Measurements from ENCODE around the gene CBFA2T2.
"Not testable (repeated sequence)": the region's sequence is repeated elsewhere in the genome, so short reads cannot be mapped to it uniquely, and the experiment has no call there.

Gene CBFA2T2

DNA sequence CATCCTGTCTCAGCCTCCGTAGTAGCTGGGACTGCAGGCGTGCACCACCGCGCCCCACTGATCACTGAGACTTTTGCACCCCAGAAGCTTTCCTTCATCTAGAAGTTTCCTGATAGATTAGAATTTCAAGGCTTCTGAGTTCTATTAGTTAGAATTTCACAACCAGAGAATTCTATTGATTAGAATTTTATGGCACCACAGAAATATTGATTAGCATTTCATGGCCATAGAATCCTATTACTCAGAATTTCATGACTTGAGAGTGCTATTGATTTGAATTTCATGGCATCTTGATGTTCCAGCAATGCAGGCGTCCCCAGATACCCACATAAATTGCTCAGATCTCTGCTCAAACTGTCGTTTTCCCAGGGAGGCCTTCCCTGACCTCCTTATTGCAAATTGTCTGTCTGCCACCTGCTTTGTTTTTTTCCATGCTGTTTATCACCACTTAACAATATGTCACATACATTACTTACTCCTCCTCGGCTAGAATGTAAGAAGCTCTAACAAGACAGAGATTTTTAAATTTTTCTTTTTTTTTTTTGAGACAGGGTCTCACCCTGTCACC lies 16.9 kb upstream of the CBFA2T2 start:
- DNase-seq: no peak

DNA sequence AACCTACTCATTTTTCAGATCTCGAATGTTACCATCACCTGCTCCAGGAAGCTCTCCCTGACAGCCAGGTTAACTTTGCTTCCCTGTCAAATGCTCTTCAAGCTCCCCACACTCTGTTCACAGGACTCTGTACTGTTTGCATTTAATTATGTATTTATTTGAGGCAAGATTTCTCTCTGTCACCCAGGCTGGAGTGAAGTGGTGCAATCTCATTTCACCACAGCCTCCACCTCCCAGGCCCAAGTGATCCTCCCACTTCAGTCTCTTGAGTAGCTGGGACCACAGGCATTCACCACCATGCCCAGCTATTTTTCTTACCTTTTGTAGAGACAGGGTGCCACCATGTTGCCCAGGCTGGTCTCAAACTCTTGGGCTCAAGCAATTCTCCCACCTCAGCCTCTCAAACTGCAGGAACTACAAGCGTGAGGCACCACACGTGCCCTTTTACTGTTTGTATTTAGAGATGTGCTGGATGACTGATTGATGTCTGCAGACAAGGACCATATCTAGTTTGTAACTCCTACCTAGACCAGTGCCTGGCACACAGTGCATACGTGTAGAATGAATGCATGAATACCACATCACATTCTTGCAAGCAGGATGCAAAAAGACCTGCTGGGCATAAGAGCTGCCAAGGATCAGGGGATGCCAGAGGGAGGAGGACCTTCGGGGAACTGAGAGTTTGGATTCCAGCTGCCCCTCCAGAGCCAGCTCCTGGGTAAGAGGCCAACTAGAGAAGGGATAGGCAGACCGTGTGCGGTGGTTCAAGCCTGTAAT lies 15.6 kb upstream of the CBFA2T2 start:
- no peak for DNase-seq

DNA sequence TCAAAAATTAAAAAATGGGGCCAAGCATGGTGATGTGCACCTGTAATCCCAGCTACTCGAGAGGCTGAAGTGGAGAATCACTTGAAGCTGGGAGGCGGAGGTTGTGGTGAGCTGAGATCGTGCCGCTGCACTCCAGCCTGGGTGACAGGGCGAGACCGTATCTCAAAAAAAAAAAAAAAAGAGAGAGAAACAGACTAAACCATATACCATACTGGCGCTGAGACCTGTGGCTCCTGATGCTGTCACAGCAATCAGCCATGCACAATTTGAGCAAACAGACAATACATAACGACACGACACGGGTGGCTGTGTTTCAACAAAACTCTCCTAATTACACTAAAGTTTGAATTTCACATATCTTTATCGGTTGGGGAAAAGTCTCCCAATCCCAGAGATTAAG lies 14.9 kb upstream of the CBFA2T2 start:
- DNase-seq: no peak

DNA sequence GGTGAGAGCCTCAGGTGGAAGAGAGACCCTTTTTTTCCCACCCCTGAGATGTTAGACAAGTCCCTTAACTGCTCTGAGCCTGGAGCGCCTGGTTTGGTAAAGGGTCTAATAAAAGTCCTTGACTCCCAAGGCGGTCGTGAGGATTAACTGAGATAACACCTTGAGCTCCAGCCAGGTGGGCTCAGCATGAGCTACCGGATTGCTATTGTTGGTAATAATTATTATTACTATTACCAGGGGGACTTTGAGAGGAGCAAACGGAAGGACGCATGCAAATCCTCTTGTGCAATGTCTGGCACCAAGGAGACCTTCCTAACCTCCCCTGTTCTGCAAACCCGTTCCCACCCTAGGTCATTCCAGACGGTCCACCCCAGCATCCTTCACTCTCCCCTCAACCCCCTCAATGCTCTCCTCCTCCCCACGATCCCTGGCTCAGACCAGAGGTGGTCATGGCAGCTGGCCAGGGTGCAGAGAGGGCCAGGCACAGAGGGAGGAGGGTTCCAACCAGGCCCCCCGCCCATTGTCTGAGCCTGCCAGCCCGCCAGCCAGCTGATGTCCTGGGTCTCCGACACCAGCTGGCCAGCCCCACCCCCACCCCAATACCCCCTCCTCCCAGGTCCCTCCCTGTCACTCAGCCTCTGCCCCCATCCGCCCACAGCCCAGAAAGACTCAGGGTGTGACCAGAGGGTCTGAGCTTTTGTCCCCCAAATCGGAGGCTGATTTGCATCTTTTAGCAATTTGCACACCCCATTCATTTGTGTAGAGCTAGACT lies 14.3 kb upstream of the CBFA2T2 start:
- no peak for DNase-seq

DNA sequence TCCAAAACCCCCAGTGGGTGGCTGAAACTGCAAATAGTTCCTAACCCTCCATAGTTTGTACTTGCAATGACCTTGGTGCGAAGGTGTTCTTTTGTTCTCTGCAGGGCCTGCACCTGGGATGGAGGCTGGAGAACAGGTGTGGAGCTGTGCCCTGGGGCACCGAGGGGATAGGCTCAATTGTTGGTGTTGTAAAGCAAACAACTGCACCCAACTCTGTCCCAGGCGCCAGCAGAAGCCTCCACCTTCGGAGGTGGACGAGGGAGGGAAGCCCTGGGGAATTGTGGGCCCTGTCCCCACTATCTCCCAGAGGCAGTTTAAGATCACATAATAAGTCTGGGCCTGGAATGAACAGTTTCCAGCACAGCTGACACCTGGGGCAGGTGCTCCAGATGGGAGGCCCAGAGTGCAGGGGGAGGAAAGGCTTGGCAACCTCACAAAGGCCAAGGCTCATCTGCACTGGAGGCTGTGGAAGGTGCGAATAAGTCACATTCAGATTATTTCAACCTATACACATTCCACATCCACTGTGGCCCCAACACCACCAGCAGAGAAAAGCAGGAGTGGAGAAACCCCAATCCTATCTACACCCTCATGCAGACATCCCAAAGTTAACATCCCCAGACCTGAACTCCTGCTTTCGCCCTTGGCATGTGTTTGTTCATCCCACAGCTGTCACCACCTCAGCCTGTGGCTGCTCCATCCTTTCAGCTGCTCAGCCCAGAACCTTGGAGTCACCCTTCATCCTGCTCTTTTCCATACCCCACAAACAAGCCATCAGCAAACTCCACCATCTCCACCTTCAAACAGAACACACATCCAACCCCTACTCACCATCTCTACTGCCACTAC lies 12.3 kb upstream of the CBFA2T2 start:
- no peak for DNase-seq

DNA sequence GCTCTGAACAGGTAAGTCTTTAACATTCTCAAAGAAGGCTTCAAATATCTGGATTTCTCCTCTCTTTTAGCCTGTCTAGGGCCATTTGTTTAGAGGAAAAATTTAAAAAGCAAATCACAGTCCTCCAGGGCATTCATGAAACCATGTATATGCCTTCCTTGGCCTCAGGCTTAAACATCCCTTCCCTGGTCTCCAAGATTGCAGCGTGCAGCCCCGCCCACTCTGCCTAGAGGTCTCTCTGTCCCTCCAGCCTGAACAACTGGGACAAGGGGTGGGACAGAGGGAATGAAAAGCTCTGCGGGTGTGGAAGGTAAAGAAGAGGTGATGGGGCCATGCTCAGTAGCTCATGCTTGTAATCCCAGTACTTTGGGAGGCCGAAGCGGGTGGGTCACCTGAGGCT lies 9.8 kb upstream of the CBFA2T2 start:
- DNase-seq: no peak

DNA sequence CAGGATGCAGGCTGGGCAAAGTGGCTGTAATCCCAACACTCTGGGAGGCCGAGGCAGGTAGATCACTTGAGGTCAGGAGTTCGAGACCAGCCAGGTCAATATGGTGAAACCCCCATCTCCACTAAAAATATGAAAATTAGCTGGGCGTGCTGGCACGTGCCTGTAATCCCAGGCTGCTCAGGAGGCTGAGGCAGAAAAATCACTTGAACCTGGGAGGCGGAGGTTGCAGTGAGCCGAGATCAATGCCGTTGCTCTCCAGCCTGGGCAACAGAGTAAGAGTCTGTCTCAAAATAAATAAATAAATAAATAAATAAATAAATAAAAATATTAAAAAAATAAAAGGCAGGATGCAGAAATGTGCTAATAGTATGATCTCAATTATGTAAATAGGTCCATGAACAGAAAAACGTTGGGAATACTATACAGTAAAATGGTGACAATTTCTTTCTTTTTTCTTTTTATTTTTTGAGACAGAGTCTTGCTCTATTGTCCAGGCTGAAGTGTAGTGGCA lies 8.4 kb upstream of the CBFA2T2 start:
- DNase-seq: no peak

DNA sequence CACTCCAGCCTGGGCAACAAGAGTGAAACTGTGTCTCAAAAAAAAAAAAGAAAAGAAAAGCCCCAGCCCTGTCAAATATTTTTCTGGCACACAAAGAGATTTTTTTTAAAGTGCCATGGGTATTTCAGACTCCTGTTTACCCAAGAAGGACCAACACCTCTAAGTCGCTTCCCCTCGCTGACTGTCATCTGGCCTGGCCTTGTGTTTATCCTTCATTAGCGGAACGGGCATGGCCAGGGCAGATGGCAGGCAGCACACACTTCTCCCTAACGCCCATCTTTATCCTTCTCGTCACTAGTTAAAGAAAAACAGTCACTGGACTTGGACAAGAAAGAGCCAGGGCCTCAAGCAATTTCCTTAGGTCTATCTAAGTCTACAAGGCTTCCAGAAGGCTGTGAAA lies 7.3 kb upstream of the CBFA2T2 start:
- no peak for DNase-seq

DNA sequence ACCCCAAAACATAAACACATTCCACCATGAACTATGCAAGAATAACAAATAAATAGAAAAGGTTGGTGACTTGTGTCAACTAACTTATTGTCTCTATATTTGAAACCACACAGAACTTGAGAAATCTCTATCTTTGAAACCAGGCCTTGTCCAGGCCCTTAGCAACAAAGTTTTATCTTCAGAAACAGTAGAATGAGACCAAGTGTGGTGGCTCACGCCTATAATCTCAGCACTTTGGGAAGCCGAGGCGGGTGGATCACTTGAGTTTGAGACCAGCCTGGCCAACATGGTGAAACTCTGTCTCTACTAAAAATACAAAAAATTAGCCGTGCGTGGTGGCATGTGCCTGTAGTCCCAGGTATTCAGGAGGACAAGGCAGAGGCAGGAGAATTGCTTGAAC lies 6.7 kb upstream of the CBFA2T2 start:
- DNase-seq: not testable (repeated sequence)

DNA sequence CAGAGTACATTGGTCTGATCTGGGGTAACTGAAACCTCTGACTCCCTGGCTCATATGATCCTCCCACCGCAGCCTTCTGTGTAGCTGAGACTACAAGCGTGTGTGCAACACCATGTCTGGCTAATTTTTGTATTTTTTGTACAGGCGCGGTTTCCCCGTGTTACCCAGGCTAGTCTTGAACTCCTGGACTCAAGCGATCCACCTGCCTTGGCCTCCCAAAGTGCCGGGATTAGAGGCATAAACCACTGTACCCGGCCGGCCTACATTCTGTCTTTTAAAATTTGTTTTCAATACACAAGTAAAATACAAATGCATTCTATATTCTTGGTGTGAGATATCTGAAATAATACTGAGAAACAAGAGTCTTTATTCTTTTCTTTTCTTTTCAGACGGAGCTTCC lies 1.7 kb upstream of the CBFA2T2 start:
- no peak for DNase-seq

DNA sequence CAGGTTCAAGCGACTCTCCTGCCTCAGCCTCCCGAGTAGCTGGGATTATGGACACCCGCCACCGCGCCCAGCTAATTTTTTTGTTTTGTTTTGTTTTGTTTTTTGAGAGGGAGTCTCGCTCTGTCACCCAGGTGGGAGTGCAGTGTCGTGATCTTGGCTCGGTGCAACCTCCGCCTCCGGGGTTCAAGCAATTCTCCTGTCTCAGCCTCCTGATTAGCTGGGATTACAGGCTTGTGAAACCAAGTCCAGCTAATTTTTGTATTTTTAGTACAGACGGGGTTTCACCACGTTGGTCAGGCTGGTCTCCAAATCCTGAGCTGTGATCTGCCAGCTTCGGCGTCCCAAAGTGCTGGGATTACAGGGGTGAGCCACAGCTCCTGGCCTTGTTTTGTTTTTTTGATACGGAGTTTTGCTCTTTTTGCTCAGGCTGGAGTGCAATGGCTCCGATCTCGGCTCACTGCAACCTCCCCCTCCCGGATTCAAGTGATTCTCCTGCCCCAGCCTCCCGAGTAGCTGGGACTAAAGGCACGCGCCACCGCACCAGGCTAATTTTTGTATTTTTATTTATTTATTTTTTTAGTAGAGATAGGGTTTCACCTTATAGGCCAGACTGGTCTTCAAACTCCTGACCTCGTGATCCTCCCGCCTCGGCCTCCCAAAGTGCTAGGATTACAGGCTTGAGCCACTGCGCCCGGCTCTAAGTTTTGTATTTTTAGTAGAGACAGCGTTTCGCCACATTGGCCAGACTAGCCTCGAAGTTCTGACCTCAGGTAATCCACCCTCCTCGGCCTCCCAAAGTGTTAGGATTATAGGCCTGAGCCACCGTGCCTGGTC lies 1.0 kb upstream of the CBFA2T2 start:
- not testable (repeated sequence) for DNase-seq

DNA sequence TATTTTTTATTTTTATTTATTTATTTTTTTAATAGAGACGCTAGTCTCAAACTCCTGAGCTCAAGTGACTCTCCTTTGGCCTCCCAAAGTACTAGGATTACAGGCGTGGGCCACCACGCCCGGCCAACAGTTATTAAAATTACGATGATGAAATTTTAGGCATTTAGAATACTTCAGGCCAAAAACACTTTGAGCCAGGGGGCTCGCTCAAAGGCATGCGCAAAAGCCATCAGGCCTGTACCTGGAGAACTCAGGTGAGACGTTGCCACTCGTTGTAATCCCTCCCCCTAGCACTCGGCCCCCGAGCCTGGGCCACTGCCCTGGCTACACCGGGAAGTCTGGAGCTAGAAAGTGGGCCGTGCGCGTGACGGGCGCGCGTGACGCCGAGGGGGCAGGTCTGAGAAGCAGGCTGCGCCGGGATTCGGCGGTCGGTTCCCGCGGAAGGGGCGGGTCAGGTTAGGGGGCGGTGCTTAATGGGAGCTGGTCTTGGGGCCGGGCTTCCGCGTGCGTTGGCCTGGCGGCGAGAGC lies 337 bp upstream of the CBFA2T2 start:
- peak; percentile 99 for DNase-seq

DNA sequence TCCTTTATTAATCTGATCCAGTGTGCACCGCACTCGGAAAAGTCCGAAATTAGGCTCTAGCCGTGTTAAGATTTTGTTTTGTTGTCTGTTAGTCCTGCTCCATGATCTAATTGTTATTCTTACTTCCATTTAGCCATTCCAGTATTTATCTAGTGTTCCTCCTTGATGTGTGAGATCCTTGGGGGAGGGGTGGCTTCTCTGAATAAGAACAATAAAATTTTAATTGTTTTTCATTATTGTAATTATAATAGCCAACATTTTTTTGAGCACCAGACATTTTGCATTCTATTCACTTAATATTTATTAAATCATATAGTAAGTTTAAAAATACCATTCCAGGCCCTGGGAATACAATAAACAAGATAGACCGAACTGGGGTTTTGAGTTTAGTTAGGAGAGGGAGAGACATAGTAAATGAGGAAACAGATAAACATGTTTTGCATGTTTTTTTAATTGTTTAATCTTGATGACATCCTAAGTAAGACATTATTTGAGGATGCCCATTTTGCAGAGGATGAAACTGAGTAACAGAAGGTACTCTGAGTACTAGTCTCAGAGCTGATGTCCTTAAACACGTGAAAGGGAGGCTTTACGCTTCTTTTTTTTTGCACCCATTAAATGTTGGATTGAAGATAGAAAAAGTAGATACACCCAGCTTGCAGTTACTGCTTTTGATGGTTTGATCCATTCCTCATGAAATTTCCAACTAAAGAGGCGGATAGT lies 1.2 kb downstream of the CBFA2T2 start:
- DNase-seq: no peak

DNA sequence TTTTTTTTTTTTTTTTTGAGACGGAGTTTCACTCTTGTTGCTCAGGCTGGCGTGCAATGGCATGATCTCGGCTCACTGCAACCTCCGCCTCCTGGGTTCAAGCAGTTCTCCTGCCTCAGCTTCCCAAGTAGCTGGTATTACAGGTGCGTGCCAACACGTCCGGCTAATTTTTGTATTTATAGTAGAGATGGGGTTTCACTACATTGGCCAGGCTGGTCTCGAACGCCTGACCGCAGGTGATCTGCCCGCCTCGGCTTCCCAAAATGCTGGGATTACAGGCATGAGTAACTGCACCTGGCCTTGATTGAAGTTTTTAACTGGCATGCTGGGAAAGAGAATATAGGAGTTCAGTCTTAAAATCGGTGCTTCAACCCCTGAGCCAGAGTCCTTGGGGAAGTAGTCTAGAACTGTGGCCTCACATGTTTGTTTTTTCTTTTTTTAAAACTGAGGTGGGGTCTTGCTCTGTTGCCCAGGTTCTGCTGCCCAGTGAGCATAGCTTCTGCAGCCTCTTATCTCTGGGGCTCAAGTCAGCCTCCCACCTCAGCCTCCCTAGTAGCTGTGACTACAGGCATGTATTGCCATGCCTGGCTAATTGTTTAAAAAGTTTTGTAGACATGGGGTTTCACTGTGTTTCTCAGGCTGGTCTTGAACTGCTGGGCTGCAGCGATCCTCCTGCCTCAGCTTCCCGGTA lies 3.3 kb downstream of the CBFA2T2 start:
- no peak for DNase-seq

DNA sequence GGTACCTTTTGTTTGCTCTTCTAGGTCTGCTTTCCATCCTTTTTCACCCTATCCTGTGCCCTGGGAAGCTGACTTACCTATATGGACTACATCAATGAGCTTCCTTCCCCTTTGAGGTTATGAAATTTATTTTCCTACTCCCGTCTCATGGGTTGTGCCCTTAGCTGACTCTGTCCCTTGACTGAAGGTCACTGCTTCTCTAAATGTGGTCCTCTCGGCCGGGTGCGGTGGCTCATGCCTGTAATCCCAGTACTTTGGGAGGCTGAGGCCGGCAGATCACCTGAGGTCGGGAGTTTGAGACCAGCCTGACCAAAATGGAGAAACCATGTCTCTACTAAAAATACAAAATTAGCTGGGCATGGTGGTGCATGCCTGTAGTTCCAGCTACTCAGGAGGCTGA lies 6.9 kb downstream of the CBFA2T2 start:
- not testable (repeated sequence) for DNase-seq

DNA sequence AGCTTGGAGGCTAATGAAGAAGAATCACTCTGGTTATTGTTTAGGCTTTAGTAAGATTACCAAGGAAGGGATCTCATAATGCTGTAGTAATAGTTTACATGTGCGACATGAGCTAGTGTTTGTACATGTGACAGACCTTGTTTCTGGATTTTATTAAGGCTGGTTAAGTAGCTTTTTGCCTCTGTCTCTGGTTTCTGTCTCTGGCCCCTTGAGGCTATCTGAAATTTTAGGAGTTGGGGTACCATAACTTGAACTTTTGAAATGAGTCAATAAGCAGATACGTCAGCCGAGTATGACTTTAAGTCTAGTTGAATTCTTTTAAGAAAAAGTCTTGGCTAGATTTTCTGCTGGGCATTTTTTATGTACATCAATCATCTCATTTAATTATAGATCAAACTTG lies 9.5 kb downstream of the CBFA2T2 start:
- no peak for DNase-seq

DNA sequence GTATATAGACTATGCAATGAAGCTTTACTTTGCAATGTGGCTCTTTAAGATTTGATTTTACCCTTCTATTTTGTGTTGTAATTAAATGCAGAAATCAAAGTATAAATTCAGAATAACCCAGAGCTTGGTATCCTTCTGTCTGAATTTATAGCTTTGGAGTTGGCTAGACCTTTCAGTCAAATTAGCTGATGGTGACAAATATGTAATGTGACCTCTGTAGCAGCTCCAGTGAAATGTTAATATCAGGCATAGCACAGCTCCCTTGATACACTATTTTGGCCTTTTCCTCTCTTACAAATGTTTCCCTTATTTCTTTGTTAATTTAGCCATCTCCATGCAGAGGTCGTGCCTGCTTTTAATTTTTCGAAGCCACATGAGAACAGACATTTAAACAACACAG lies 11.1 kb downstream of the CBFA2T2 start:
- DNase-seq: no peak

DNA sequence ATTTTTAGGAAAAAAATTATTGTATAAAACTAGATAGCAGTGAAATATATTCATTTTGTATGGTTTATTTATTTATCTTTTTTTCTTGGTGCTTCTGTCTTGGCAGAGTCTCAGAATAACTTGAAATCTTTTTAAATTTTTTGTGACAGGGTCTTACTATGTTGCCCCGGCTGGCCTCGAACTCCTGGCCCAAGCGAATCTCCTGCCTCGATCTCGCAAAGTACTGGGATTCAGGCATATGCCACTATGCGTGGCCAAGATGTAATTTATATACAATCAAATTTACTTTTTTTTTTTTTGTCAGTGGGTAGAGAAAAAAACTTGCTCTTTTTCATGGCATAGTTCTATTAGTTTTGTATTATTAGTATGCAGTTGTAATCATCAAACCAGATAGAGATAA lies 13.7 kb downstream of the CBFA2T2 start:
- no peak for DNase-seq

DNA sequence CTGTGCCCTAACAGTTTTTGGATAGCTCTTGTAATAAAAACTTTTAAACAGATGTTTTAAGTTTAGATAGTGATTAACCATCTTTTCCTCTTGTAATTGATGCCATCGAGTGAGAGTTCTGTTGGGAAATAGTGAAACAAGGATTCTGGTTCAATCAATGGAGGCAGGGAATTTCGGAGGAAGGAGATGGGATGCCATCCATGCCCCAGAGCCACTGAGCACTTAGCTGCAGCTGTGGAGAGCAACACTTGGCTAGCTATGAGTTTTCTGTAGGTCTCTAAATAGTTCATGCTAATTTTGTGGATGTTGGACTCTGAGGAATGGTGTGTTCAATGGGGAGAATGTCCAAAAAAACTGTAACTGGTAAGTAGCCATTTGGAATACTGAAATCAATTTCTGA lies 16.7 kb downstream of the CBFA2T2 start:
- no peak for DNase-seq

DNA sequence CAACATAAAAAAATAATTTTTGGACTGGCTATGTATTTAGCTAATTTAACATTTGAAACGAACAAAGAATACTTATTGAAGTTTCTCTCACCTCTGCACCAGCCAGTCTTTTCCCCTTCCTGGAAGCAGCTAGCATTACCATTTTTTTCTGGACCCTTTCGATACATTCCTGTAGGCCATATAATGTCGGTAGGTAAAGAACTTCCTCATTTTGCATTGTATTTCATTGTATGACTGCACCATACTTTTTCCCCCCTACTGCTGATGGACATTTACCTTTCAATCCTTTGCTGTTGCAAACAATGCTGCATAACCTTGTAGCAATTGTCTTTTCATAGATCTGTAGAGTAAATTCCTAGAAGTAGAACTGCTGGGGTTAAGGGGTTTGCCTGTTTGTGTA lies 17.6 kb downstream of the CBFA2T2 start:
- no peak for DNase-seq

Data from activated CD4-positive, alpha-beta T cell treated with anti-CD3 and anti-CD28 coated beads for 48 hours (primary cell).